Erythroblast (primary cell): ENCODE results near the gene PCDH9.

Experiments
- GATA1 ChIP-seq: IDR thresholded peaks from 2 replicates; pipeline ENCODE4 v1.6.1; 2011; ENCODE audit warnings: low read depth, mild to moderate bottlenecking, control low read depth, low read length, moderate library complexity
- POLR2A ChIP-seq: IDR thresholded peaks from 2 replicates; pipeline ENCODE4 v1.6.1; 2011; ENCODE audit warnings: mild to moderate bottlenecking, low read length

DNA sequence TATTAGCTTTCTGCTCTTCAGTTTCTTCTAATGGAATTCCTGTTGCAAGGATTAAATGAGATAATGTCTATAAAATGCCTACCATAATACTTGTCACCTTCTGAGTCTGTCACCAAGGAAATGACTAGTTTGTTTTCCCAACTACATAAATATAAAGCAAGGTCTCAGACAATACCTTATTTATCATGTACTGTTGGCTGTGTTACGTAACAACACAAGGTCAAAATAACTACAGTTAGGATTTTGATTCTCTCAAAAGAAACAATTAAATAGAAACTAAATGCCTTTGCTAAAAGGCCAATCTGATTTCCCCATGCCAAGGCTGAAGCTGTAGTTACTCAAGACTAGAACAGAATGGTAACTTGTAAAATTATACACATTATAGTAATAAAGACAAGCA is 134.5 kb downstream of the PCDH9 start:
- no peak for TF ChIP-seq POLR2A
- TF ChIP-seq GATA1: no peak
